B cell (primary cell): ENCODE results near the gene LGALS14. TPM values are rescaled to one million over a fixed set of nuclear protein-coding genes. Genes with fewer than 3 reads are reported as not detected.

ENCODE experiments used
- ATAC-seq: fragments of 200-7000 bp; cut with Tn5 transposase; one replicate; pipeline ENCODE4 v1.10.0; 2021; ENCODE audit warnings: low read depth, mild to moderate bottlenecking, moderate number of reproducible peaks, moderate library complexity
- CTCF ChIA-PET: fragments of 350-600 bp; sonication (Branson Sonifier 250); formaldehyde crosslinking; loops from one replicate; lab custom pipeline; 2021; ENCODE audit warnings: antibody characterized with exemption, inconsistent platforms; lab: Charles Lee
- POLR2A ChIA-PET: fragments of 350-600 bp; sonication (Branson Sonifier 250); formaldehyde crosslinking; loops from one replicate; lab custom pipeline; 2021; ENCODE audit warnings: antibody characterized with exemption; lab: Charles Lee
- DNase-seq: peaks from one replicate; pipeline ENCODE4 v3.0.0; 2013
- H2AFZ ChIP-seq: 2 replicates; pipeline ENCODE4 v1.6.1; 2012; ENCODE audit warnings: mild to moderate bottlenecking, low read depth, low read length; ENCODE audit not compliant: insufficient read depth, poor library complexity, severe bottlenecking
- H3K27ac ChIP-seq, 2 donors: 1 replicate in 1 of 2; 2 replicates in 1 of 2; pipeline ENCODE4 v1.5.1; 2012 to 2013; ENCODE audit warnings: low read length in 2 of 2, mild to moderate bottlenecking in 2 of 2, moderate library complexity in 1 of 2
- H3K27me3 ChIP-seq, 4 experiments: fragments of 200-600 bp in 1 of 4; sonication (generic) in 1 of 4; replicated peaks in 1 of 4; 1 replicate in 2 of 4; 2 replicates in 2 of 4; pipeline versions ENCODE4 v1.6.1 to v1.7.0; 2013 to 2016; ENCODE audit warnings: low read length in 3 of 4, mild to moderate bottlenecking in 2 of 4, mixed read lengths in 1 of 4, moderate library complexity in 1 of 4; ENCODE audit not compliant: insufficient read depth in 4 of 4, control insufficient read depth in 3 of 4; ENCODE audit errors: control extremely low read depth in 1 of 4
- H3K36me3 ChIP-seq, 2 experiments: replicated peaks in 1 of 2; 1 replicate in 1 of 2; 2 replicates in 1 of 2; pipeline versions ENCODE4 v1.6.1 to v1.7.1; 2013; ENCODE audit warnings: low read length in 1 of 2; ENCODE audit not compliant: insufficient read depth in 2 of 2, control insufficient read depth in 1 of 2; ENCODE audit errors: control extremely low read depth in 1 of 2, extremely low read depth in 1 of 2
- H3K4me1 ChIP-seq, 2 donors: fragments of 200-600 bp in 1 of 2; sonication (generic) in 1 of 2; 1 replicate in 1 of 2; 2 replicates in 1 of 2; pipeline versions ENCODE4 v1.5.1 to v1.6.1; 2013 to 2017; ENCODE audit warnings: low read length in 2 of 2; ENCODE audit not compliant: control insufficient read depth in 2 of 2, insufficient read depth in 2 of 2
- H3K4me2 ChIP-seq: replicated peaks from 2 replicates; pipeline ENCODE3; 2012; ENCODE audit warnings: mild to moderate bottlenecking, low read depth, low read length; ENCODE audit not compliant: poor library complexity, severe bottlenecking
- H3K4me3 ChIP-seq, 5 experiments: fragments of 200-600 bp in 1 of 5; sonication (generic) in 1 of 5; 1 replicate in 3 of 5; 2 replicates in 2 of 5; pipeline versions ENCODE4 v1.5.1 to v1.7.0; 2011 to 2016; ENCODE audit warnings: low read length in 4 of 5, mild to moderate bottlenecking in 4 of 5, low read depth in 2 of 5, control low read depth in 1 of 5, moderate library complexity in 1 of 5; ENCODE audit not compliant: insufficient read depth in 1 of 5; ENCODE audit errors: control extremely low read depth in 1 of 5, extremely low read depth in 1 of 5
- H3K79me2 ChIP-seq: fragments of 200-600 bp; sonication (generic); one replicate; pipeline ENCODE4 v1.6.0; 2016; ENCODE audit warnings: low read length; ENCODE audit not compliant: control insufficient read depth, insufficient read depth
- H3K9ac ChIP-seq: fragments of 200-600 bp; sonication (generic); 2 replicates; pipeline ENCODE4 v1.6.1; 2017; ENCODE audit warnings: mild to moderate bottlenecking, low read length, moderate library complexity
- H3K9me3 ChIP-seq, 3 donors: one replicate each; pipeline versions ENCODE4 v1.6.1 to v1.7.1; 2013; ENCODE audit warnings: low read length in 2 of 3; ENCODE audit not compliant: control insufficient read depth in 2 of 3, insufficient read depth in 1 of 3; ENCODE audit errors: control extremely low read depth in 1 of 3
- H4K20me1 ChIP-seq: 2 replicates; pipeline ENCODE4 v1.6.0; 2012; ENCODE audit warnings: mild to moderate bottlenecking, low read length; ENCODE audit not compliant: insufficient read depth, control insufficient read depth, poor library complexity, severe bottlenecking
- H3K27ac Mint-ChIP-seq: one replicate; pipeline ENCODE4 v1.8.0; 2021; ENCODE audit warnings: mixed read lengths
- H3K27me3 Mint-ChIP-seq: one replicate; pipeline ENCODE4 v1.8.0; 2021; ENCODE audit warnings: mixed read lengths
- H3K4me1 Mint-ChIP-seq: one replicate; pipeline ENCODE4 v1.8.0; 2021; ENCODE audit warnings: mixed read lengths
- H3K4me3 Mint-ChIP-seq: one replicate; pipeline ENCODE4 v1.8.0; 2021; ENCODE audit warnings: mixed read lengths
- H3K9me3 Mint-ChIP-seq: one replicate; pipeline ENCODE4 v1.8.0; 2022; ENCODE audit warnings: mixed read lengths; ENCODE audit not compliant: insufficient read depth
- EZH2 ChIP-seq: IDR thresholded peaks from 2 replicates; pipeline ENCODE4 v1.6.1; 2012; ENCODE audit warnings: borderline replicate concordance, low read depth, mild to moderate bottlenecking, moderate library complexity, low read length; ENCODE audit not compliant: insufficient read depth, poor library complexity, severe bottlenecking
- WGBS: methylation state at CpG from one replicate; pipeline ENCODE4 v1.1.5; 2013; ENCODE audit warnings: missing lambda C conversion rate; ENCODE audit not compliant: insufficient coverage; 5-methylcytosine and 5-hydroxymethylcytosine counted together
- intact Hi-C: fragments of 100-400 bp; cut with micrococcal nuclease; formaldehyde crosslinking; loops from one replicate; pipeline ENCODE4 v1.10.0; 2022
- polyA plus RNA-seq: library from polyadenylated mRNA; depleted of rRNA; stranded (reverse); fragments of >200 nt; gene quantifications from 2 replicates; pipeline ENCODE4 v1.2.3, GENCODE V29; 2012
- total RNA-seq, 2 donors: library from RNA; stranded (reverse); fragments of 120-200 nt in 1 of 2; gene quantifications; 1 replicate in 1 of 2; 2 replicates in 1 of 2; pipeline versions ENCODE4 v1.2.3 to v1.2.4, GENCODE V29; 2013 to 2022
- TF ChIP-seq, protein P1 (sequence below): fragments of 200-600 bp; IDR thresholded peaks from one replicate; pipeline ENCODE4 v1.8.0; 2022; ENCODE audit warnings: antibody characterized with exemption, mild to moderate bottlenecking

Gene LGALS14
- total and polyA plus RNA-seq, 2 donors (not counting 1 experiment from before 2014, with no cell fraction given), result not detected

DNA sequence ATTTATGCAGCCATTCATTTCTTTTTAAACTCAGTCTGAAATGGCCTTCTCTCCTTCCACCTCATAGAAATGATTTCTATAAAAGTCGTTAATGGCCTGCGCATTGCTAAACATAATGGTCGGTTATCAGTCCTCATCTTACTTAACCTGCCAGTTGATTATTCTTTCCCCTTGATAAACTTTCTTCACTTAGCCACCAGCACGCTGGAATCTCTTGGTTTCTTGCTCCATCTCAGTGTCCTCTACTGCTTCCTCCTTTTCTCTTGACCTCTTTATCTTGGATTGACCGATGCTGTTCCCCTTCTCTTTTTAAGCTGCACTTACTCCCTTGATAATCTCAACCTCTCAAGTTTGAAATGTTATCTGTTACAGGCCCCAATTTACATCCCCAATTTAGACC is 45.7 kb downstream of the LGALS14 start:
- H3K4me3 Mint-ChIP-seq, result no peak overlapping the region
- no peak overlapping the region for H3K27ac ChIP-seq
- CTCF ChIA-PET, result interaction anchor here (1.5 kb wide), 1 partner anchor 15 kb away, joined by 5 read pairs; no protein-coding TSS in a partner anchor
- POLR2A ChIA-PET, result no interaction called here
- no peaks in the 10 kb centered on the region for H3K4me1 ChIP-seq
- H3K4me2 ChIP-seq, result no peak overlapping the region
- no peak overlapping the region for H2AFZ ChIP-seq
- no peak overlapping the region for H3K4me3 ChIP-seq
- no peaks in the 10 kb centered on the region for H4K20me1 ChIP-seq
- peaks cover 42% of the 10 kb centered on the region for H3K27me3 Mint-ChIP-seq
- H3K79me2 ChIP-seq, result no peaks in the 10 kb centered on the region
- WGBS, result 83% methylated on average over 5 of the region's 5 CpGs
- no peak for TF ChIP-seq EZH2
- TF ChIP-seq, protein P1, sequence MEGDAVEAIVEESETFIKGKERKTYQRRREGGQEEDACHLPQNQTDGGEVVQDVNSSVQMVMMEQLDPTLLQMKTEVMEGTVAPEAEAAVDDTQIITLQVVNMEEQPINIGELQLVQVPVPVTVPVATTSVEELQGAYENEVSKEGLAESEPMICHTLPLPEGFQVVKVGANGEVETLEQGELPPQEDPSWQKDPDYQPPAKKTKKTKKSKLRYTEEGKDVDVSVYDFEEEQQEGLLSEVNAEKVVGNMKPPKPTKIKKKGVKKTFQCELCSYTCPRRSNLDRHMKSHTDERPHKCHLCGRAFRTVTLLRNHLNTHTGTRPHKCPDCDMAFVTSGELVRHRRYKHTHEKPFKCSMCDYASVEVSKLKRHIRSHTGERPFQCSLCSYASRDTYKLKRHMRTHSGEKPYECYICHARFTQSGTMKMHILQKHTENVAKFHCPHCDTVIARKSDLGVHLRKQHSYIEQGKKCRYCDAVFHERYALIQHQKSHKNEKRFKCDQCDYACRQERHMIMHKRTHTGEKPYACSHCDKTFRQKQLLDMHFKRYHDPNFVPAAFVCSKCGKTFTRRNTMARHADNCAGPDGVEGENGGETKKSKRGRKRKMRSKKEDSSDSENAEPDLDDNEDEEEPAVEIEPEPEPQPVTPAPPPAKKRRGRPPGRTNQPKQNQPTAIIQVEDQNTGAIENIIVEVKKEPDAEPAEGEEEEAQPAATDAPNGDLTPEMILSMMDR, result no peak
- no peaks in the 10 kb centered on the region for H3K36me3 ChIP-seq
- peaks cover 0 to 1% (median 0%) of the 10 kb centered on the region in 3 donors for H3K9me3 ChIP-seq
- intact Hi-C loops, result no loop called here
- H3K4me1 Mint-ChIP-seq, result no peaks in the 10 kb centered on the region
- peaks cover 0 to 14% (median 10%) of the 10 kb centered on the region in 4 experiments for H3K27me3 ChIP-seq
- ATAC-seq, result no peak
- no peak overlapping the region for H3K9ac ChIP-seq
- no peaks in the 10 kb centered on the region for H3K9me3 Mint-ChIP-seq
- DNase-seq, result no peak
- no peak overlapping the region for H3K27ac Mint-ChIP-seq

DNA sequence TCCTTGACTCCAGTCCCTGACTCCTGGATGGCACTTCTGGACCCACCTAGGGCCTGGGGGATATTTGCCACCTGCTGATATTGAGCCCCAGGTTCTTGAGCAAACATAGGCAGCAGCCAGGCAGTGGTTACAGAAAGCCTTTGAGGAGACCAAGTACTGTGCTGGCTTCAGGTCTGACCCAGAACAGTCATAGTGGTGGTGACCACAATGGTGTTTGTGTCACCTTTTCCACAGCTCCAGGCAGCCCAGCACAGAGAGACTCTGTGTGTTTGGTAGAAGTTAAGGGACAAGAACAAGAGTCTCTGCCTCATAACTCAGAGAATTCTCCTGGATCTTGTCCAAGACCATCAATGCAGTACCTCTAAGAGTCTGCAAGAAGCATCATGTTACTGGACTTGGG is 48.1 kb downstream of the LGALS14 start:
- ChIA-PET CTCF (no interaction called here), POLR2A (no interaction called here)
- ATAC-seq, result no peak

More for the DNA sequence above, 48.1 kb downstream of the LGALS14 start:
- H2AFZ ChIP-seq, result no peak overlapping the region
- H3K79me2 ChIP-seq, result no peaks in the 10 kb centered on the region
- H3K9ac ChIP-seq, result no peak overlapping the region
- no peak for TF ChIP-seq EZH2
- TF ChIP-seq, protein P1, result no peak
- Mint-ChIP-seq H3K4me3 (no peak overlapping the region), H3K27me3 (peaks cover 37% of the 10 kb centered on the region), H3K27ac (no peak overlapping the region), H3K4me1 (no peaks in the 10 kb centered on the region), H3K9me3 (no peaks in the 10 kb centered on the region)
- no peak overlapping the region for H3K4me3 ChIP-seq
- H3K27me3 ChIP-seq, result peaks cover 0 to 19% (median 3%) of the 10 kb centered on the region in 4 experiments
- no peak overlapping the region for H3K4me2 ChIP-seq
- H3K36me3 ChIP-seq, result no peaks in the 10 kb centered on the region
- no peaks in the 10 kb centered on the region for H4K20me1 ChIP-seq
- no peak for DNase-seq
- H3K9me3 ChIP-seq, result peaks cover 0 to 1% (median 0%) of the 10 kb centered on the region in 3 donors
- no peaks in the 10 kb centered on the region for H3K4me1 ChIP-seq
- H3K27ac ChIP-seq, result no peak overlapping the region
- intact Hi-C loops, result no loop called here
